Colonic mucosa (tissue), 4 donors: ENCODE data around the gene RAI1. TPM values are rescaled to one million over a fixed set of nuclear protein-coding genes. Genes with fewer than 3 reads are reported as not detected.
A peak's percentile ranks its signal among the peaks of the same experiment; 100 is the strongest.

Experiments used
- DNase-seq: peaks from one replicate; pipeline ENCODE4 v3.0.0-alpha.2; 2020
- H3K27ac ChIP-seq: fragments of 200-600 bp; one replicate; pipeline ENCODE4 v1.8.0; 2021
- H3K27me3 ChIP-seq: fragments of 200-600 bp; one replicate; pipeline ENCODE4 v1.8.0; 2021
- H3K36me3 ChIP-seq: fragments of 200-600 bp; one replicate; pipeline ENCODE4 v1.8.0; 2021
- H3K4me1 ChIP-seq: fragments of 200-600 bp; one replicate; pipeline ENCODE4 v1.8.0; 2021; ENCODE audit warnings: mild to moderate bottlenecking
- H3K4me3 ChIP-seq: fragments of 200-600 bp; one replicate; pipeline ENCODE4 v1.8.0; 2021
- H3K9ac ChIP-seq, 2 donors: one replicate each; pipeline ENCODE4 v1.7.0; 2013; ENCODE audit warnings: control low read depth in 2 of 2, low read depth in 2 of 2, low read length in 2 of 2
- H3K9me3 ChIP-seq: fragments of 200-600 bp; one replicate; pipeline ENCODE4 v1.8.0; 2021
- intact Hi-C: fragments of 100-400 bp; cut with DNase I; formaldehyde crosslinking; loops from one replicate; pipeline ENCODE4 v1.14.1; 2022
- total RNA-seq, 2 donors: library from RNA; stranded (reverse); fragmentation: NEBNext Ultra II Directional in 1 of 2; extraction: Animal tissue kit (Norgen Biotek cat#: 25700) in 1 of 2; gene quantifications; one replicate each; pipeline ENCODE4 v1.2.1, GENCODE V29; 2021
- TF ChIP-seq, protein P1 (sequence below): fragments of 200-600 bp; IDR thresholded peaks from one replicate; pipeline ENCODE4 v1.8.0; 2022; ENCODE audit warnings: antibody characterized with exemption, mild to moderate bottlenecking
- donor health status: healthy.
- donor health status: DM: no; HTN: no; CAD: no.
- donor health status: DM: no; HTN: no; CAD: no.

The RAI1 gene
- total RNA-seq, 2 donors from 2014 or later: 21.8 to 24.5 TPM

DNA sequence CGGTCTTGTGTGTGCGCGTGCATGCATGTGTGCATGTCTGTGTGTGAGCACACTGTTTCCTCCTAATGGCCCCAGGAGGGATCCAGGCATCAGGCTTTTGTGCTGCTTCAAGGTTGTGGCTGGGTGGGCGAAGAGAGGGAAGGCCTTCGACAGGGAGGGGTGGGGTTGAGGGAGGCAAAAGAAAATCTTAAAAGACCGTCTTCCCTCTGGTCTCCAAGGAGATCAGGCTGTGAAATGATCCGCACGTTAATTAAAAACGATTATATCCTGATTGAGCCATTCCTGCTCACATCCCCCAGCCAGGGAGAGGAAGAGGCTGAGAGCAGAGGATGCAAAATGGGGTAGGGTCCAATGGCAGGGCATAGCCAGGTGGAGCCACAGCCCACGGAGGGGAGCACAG is 46.9 kb downstream of the RAI1 start:
- intact Hi-C loops: no loop called here
- no peak for DNase-seq
- TF ChIP-seq, protein P1, sequence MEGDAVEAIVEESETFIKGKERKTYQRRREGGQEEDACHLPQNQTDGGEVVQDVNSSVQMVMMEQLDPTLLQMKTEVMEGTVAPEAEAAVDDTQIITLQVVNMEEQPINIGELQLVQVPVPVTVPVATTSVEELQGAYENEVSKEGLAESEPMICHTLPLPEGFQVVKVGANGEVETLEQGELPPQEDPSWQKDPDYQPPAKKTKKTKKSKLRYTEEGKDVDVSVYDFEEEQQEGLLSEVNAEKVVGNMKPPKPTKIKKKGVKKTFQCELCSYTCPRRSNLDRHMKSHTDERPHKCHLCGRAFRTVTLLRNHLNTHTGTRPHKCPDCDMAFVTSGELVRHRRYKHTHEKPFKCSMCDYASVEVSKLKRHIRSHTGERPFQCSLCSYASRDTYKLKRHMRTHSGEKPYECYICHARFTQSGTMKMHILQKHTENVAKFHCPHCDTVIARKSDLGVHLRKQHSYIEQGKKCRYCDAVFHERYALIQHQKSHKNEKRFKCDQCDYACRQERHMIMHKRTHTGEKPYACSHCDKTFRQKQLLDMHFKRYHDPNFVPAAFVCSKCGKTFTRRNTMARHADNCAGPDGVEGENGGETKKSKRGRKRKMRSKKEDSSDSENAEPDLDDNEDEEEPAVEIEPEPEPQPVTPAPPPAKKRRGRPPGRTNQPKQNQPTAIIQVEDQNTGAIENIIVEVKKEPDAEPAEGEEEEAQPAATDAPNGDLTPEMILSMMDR: no peak
- no peak overlapping the region for H3K9ac ChIP-seq
- H3K27ac ChIP-seq: no peak overlapping the region
- no peaks in the 10 kb centered on the region for H3K9me3 ChIP-seq
- H3K4me3 ChIP-seq: no peak overlapping the region
- H3K27me3 ChIP-seq: no peaks in the 10 kb centered on the region
- H3K4me1 ChIP-seq: no peaks in the 10 kb centered on the region
- H3K36me3 ChIP-seq: no peaks in the 10 kb centered on the region

DNA sequence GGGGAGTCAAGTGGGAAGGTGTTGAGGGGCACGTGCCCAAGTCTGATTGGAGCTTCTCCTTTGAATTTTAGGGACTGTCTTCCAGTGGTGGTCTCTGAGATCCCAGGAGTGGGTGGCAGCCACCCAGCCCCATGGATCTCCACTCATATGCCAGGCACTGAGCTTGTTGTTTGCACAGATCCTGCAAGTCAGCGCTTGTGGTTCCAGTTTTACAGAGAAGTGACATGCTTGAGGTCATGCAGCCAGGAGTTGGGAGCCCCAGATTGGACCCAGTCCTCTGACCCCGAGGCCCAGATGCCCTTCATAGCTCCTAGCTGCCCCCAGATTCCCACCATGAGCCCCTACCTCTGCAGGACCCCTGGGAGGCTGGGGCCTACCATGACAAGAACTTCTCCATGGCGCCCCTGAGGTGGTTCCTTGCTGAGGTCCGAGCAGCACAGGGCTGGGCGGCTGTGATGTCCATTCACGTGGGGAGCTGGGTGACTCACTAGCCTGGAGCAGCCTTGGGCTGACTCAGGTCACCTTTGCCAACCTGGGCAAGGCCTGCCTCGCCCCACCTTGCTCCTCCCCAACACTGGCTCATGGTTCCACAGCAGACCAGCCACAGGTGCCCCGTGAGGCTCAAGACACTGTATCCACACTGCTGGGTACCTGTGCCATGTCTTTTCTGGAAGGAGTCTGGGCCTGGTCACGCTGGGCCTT is 47.4 kb downstream of the RAI1 start:
- Histone ChIP-seq H3K4me1 (no peaks in the 10 kb centered on the region), H3K36me3 (no peaks in the 10 kb centered on the region), H3K9ac (no peak overlapping the region), H3K9me3 (no peaks in the 10 kb centered on the region), H3K4me3 (no peak overlapping the region), H3K27me3 (no peaks in the 10 kb centered on the region), H3K27ac (no peak overlapping the region)
- intact Hi-C loops: no loop called here
- TF ChIP-seq, protein P1: no peak
- peak; percentile 49 for DNase-seq

DNA sequence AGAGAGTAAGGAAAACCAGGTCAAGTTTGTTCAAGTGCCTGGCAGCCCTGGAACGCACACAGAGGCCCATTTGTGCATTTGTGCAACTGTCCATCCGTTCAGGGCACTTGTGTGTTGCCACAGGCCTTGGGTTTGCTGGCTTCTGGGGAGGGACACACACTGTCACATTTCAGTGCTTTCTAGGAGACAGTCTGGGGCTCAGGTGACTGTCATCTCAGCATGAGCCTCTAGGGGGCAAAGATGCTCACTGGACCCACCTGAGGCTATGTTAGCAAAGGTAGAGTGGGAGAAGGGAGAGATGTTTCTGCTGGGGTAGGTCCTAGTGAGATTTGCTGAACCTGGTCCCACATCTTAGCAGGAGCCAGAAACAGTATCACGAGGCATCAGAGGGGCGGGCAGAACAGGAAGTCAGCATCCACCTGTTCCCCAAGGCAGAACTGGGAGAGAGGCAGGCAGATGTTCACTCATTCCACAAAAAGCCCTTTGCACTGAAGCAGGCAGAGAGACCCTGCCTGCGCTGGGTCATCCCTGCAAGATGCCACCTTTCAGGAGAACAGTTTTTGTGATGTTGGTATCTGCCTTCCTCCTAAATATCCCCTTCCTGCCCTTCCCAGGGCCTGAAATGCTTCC is 48.5 kb downstream of the RAI1 start:
- peak; percentile 61 for DNase-seq
- TF ChIP-seq, protein P1: peak; percentile 53
- H3K4me3 ChIP-seq: no peak overlapping the region
- intact Hi-C loops: no loop called here
- H3K27me3 ChIP-seq: no peaks in the 10 kb centered on the region
- H3K9me3 ChIP-seq: no peaks in the 10 kb centered on the region
- no peaks in the 10 kb centered on the region for H3K4me1 ChIP-seq
- no peak overlapping the region for H3K9ac ChIP-seq
- no peak overlapping the region for H3K27ac ChIP-seq
- H3K36me3 ChIP-seq: no peaks in the 10 kb centered on the region

DNA sequence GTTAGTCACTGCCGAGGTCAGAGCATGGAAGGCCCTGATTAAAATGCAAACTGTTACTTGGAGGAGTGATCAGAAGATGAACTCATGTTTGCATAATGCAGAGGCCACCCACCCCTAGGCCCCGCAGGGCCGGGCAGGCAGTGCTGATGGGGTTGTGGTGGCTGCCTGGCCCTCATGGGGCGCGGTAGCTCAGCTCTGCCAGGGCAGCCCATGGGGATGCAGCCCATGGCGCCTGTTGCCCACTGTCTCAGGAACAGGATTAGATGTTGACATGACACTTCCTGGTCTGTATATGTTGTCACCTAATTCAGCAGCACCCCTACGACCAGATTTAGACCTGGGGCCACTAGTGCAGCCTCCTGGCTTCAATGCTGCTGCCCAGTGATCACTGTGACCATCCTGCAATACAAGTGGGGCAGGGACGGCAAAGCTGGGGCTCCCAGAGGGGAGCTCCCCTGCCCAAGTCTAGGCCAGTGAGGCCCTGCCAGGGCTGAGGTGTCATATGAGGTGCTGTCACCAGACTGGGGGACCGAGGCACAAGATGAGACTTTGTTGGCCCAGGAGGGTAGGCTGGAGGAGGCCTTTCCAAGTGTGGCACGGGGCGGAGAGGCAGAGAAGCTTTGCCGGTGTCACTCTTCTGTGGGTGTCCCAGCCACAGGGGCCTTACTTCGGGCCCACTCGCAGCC is 49.1 kb downstream of the RAI1 start:
- Histone ChIP-seq H3K27me3 (no peaks in the 10 kb centered on the region), H3K4me3 (no peak overlapping the region), H3K9ac (no peak overlapping the region), H3K36me3 (no peaks in the 10 kb centered on the region), H3K4me1 (no peaks in the 10 kb centered on the region), H3K9me3 (no peaks in the 10 kb centered on the region), H3K27ac (no peak overlapping the region)
- intact Hi-C loops: no loop called here
- DNase-seq: no peak
- TF ChIP-seq, protein P1: no peak

DNA sequence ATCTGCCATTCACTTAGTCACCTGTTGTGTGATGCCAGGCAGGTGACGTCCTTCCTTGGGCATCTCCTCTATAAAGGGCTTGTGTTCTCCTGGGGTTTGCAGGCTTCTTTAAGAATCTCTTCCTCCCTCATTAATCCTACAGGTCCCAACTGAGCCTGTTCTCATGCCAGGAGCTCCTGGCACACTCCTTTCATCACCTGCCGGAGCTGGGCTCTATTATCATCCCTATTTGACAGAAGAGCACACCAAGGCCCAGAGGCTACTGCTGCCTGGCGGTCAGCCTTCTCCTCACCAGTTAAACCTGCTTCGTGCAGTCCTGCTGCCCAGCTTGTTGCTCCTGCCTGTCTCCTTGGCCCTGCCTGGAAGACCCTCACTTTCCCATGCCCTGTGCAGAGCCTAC is 51.2 kb downstream of the RAI1 start:
- TF ChIP-seq, protein P1: no peak
- Histone ChIP-seq H3K4me1 (no peaks in the 10 kb centered on the region), H3K27ac (no peak overlapping the region), H3K27me3 (no peaks in the 10 kb centered on the region), H3K9me3 (no peaks in the 10 kb centered on the region), H3K4me3 (no peak overlapping the region), H3K36me3 (no peaks in the 10 kb centered on the region), H3K9ac (no peak overlapping the region)
- intact Hi-C loops: no loop called here
- DNase-seq: no peak
